Sciatic nerve (tissue), 2 donors: Measurements from ENCODE around the gene MLEC. TPM values are rescaled to one million over a fixed set of nuclear protein-coding genes. Genes with fewer than 3 reads are reported as not detected.
A peak's percentile ranks its signal among the peaks of the same experiment; 100 is the strongest.

ENCODE experiments used
- ATAC-seq: fragments of 200-7000 bp; cut with Tn5 transposase; one replicate; pipeline ENCODE4 v1.9.1; 2020; ENCODE audit warnings: mild to moderate bottlenecking, moderate library complexity
- DNase-seq: peaks from one replicate; pipeline ENCODE4 v3.0.0-alpha.2; 2020; ENCODE audit warnings: low spot score
- intact Hi-C: fragments of 100-400 bp; cut with DNase I; formaldehyde crosslinking; loops from one replicate; pipeline ENCODE4 v1.14.2; 2022
- total RNA-seq: library from RNA; stranded (reverse); fragmentation: NEBNext Ultra II Directional; extraction: Animal tissue kit (Norgen Biotek cat#: 25700); gene quantifications from one replicate; pipeline ENCODE4 v1.2.1, GENCODE V29; 2021
- donor health status: DM: no; HTN: no; CAD: no.
- donor health status: DM: no; HTN: no; CAD: no.

The MLEC gene
- total RNA-seq, 1 donor from 2014 or later: 86.9 TPM

- intact Hi-C loops: no loop called here
- ATAC-seq: no peak
- DNase-seq: no peak
Observed at GRCh38 chr12:120687578-120688289, 785 bp downstream of the MLEC start.

- DNase-seq: no peak
- intact Hi-C loops: no loop called here
- no peak for ATAC-seq
Observed at GRCh38 chr12:120688527-120689071, 1.6 kb downstream of the MLEC start.

DNA sequence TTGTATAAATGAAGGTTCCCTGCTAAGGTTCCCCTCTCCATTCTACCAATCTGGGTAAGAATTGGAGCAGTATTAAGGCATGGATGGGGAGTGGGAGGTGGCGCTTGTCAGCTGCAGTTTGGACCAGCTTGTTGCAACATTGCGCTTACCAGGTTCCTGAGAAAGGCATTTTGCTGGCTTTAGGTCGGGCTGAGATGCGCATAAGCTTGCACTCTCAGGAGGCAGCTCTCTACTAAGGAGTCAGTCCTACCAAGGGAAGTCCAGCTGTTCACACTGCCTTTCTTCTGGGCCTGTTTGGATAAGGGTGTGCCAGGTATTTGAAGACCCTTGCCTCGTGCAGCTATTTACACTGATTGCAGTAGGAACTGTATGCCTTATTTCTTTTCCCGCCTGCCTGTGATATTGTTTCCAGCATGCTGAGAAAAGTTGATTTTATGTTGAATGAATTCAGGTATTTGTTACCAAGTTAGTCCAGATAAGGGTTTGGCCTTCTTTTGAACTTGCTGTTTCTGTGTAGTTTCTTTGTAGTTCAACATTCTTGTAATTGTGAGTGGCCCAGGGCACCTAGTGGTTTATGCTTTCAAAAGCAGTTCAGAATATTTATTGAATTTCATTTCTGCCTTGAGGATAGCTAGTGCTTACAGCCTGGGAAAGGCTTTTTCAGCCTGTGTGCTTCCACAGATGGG is 2.6 kb downstream of the MLEC start:
- ATAC-seq: no peak
- intact Hi-C loops: no loop called here
- no peak for DNase-seq

DNA sequence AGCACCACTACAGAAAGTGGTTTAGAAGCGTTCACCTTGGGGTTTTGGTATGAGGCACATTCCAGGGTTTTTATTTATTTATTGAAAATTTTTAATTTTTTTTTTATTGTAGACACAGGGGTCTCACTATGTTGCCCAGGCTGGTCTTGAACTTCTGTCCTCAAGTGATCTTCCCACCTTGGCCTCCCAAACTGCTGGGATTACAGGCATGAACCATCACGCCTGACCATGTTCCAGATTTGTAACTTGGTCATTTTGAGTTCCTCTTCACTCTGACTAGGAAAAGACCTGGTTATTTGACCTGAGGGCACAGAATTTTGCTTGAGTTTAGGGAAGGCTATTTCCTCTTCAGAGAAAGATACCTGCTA is 3.1 kb downstream of the MLEC start:
- intact Hi-C loops: no loop called here
- DNase-seq (no peak), ATAC-seq (no peak)

GRCh38 chr12:120690978-120691377 is 4.0 kb downstream of the MLEC start:
- ATAC-seq (no peak), DNase-seq (no peak)
- intact Hi-C loops: no loop called here

DNA sequence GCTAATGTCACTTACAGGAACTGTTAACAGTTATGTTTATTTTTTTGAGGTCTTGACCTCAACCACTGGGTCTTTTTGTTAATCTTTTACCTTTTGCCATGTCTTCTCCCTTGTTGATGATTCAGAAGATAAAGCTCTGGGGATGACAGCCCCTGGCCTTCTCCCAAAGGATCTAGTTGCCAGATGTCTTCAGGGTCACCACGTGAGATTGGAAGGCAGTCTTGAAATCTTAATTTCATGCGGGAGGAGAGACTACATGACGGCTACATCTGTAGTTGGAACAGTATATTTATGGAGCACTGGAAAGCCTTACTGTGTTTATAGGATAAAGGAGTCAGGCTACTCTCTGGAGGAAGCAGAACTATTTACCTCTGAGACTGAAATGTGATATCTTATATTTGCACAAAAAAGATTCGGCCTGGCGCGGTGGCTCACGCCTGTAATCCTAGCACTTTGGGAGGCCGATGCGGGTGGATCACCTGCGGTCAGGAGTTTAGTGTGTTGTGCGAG is 5.6 kb downstream of the MLEC start:
- DNase-seq (no peak), ATAC-seq (no peak)
- intact Hi-C loops: no loop called here

GRCh38 chr12:120693848-120694247 is 6.9 kb downstream of the MLEC start:
- DNase-seq: no peak
- intact Hi-C loops: no loop called here
- ATAC-seq: no peak

GRCh38 chr12:120696626-120697025 is 9.7 kb downstream of the MLEC start:
- intact Hi-C loops: no loop called here
- ATAC-seq (no peak), DNase-seq (no peak)

DNA sequence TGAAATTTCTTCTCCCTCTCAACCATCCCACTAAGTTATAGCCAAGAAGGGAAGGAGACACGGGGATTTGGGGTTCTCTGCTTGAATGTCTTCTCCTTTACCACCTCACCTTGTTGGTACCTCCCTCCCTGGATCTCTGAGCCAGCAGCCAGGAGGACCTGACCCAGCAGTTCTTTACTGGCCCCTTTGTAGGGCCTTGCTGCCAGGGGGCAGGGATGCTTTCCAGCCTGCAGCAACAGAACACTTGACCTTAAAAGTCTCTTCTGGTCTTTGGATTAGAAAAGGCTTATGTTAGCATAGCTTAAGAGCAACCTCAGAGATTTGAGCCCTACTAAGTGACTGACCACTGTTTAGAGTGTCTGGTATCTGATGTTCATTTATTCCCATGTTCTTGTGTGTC is 10.4 kb downstream of the MLEC start:
- ATAC-seq (no peak), DNase-seq (no peak)
- intact Hi-C loops: no loop called here

- DNase-seq: no peak
- intact Hi-C loops: no loop called here
- peak; percentile 46 for ATAC-seq
Observed at GRCh38 chr12:120698665-120699064, 11.7 kb downstream of the MLEC start.

DNA sequence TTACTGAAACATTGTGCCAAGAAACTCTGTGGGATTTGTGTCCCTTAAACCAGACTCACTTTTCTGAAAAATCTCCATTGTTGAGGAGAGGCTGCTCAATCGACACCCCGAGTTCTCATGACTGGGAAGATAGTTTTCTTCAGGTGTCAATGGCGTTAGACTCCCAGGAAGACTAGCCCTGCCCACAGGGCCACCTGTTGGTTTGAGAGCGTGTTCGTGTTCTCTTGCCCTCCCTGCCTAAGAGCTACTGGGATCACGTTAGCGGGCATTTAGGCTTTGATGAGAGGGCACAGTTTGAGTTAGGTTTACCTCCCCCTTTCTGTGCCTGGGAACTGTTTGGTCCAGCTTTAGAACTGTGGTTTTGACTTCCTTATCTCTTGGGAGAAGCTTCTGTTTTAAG is 12.6 kb downstream of the MLEC start:
- ATAC-seq (no peak), DNase-seq (no peak)
- intact Hi-C loops: no loop called here

DNA sequence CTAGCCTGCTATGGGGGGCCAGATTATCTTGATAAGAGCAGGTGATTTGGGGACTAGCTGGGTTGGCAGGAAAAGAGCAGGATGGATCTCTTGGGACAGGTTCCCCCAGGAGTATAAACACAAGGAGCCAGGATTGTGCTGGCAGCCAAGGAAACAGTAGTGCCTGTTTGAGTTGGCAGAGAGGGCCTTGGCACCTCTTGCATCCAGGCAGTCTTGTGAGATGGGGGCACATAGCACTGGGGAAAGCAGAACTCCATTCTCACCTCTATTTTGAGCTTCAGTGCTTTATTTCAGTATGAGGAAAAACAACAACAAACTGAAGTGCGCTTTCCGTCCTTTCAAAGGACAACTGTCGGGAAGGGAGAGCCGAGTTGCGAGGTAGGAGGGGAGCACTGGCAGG is 13.9 kb downstream of the MLEC start:
- intact Hi-C loops: no loop called here
- DNase-seq: no peak
- no peak for ATAC-seq

DNA sequence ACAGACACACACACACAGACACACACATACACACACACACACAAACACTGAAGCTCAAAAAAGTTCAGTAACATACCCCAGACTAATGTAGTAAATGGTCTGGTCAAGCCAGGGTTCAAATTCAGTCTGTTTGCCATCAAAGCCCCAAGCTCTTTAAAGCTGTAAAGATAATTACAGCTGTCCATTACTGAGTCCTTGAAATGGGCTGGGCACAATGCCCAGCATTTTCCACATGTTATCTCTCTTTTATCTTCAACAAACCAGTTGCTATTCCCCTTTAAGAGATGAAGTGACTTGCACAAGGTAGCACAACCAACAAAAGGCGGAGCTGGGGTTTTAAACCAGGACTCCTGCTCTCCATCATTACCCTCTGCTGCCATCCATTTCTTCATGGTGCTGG is 15.7 kb downstream of the MLEC start:
- ATAC-seq: no peak

DNA sequence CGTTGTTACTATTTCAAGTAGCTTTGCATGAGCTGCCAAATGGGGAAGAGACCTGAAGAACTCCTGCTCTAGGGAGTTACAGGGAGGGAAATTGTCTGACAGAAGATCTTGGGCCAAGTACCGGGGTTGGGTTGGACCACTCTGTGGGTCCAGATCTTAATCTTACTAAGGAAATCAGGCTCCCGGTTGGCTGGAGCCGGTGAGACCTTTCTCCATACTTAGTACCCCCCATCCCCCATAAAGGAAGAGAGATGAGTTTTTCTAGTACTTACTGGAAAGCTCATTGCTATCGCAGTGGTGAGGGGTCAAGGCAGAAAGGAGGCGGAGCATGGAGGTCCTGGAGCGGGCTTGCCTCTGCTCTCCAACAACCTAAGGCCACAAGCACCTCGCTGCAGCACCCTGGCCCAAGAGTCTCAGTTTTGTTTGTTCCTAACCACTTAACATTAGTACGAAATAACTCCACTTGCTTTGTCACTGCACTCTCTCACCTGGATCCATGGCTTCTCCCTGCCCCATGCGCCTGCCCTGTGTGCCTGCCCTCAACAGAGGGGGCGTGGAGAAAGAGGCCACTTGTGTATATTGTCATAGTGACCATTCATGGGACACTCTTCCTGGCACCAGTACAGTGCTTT is 16.5 kb downstream of the MLEC start:
- intact Hi-C loops: no loop called here
- ATAC-seq: no peak
- no peak for DNase-seq

More for the DNA sequence above, 15.7 kb downstream of the MLEC start:
- intact Hi-C loops: no loop called here
- DNase-seq: no peak

DNA sequence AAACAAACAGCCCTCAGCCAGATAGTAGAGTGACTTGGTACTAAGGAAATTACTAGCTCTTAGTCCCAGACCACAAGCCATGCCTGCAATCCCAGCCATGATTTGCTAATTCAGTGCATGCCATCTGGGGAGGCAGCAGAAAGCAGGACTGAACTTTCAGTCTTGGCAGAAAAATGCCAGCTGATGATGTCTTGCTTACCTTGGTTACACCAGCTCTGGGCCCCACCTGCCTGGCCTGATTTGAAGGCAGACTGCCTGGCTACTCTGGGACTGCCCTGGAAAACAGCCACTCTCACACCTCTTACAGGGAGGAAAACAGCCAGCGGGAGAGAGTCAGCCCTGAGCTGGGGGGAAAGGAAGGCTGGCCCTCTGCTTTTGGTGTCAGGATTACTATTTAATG is 18.7 kb downstream of the MLEC start:
- ATAC-seq (no peak), DNase-seq (no peak)
- intact Hi-C loops: no loop called here

GRCh38 chr12:120706029-120706428 is 19.1 kb downstream of the MLEC start:
- intact Hi-C loops: no loop called here
- ATAC-seq (no peak), DNase-seq (no peak)

GRCh38 chr12:120708651-120709050 is 21.7 kb downstream of the MLEC start:
- DNase-seq (no peak), ATAC-seq (no peak)
- intact Hi-C loops: no loop called here

GRCh38 chr12:120710031-120710804 is 23.3 kb downstream of the MLEC start, which contains the start of gene UNC119B:
TSS of gene UNC119B (plus strand) at chr12:120710458. CDS start at chr12:120710475, 17 bp downstream.
- ATAC-seq (peak; percentile 91), DNase-seq (peak; percentile 87)
- intact Hi-C loops: no loop called here

GRCh38 chr12:120710805-120711296 is 23.9 kb downstream of the MLEC start:
- no peak for DNase-seq
- intact Hi-C loops: no loop called here
- ATAC-seq: peak; percentile 39
